GM03348 (cell line): Measurements from ENCODE around the gene RDH13.
"Not testable (repeated sequence)": the region's sequence is repeated elsewhere in the genome, so short reads cannot be mapped to it uniquely, and the experiment has no call there.

Experiments
- DNase-seq: peaks from one replicate; pipeline ENCODE4 v3.0.0; 2012; ENCODE audit warnings: low spot score

RDH13 gene

DNA sequence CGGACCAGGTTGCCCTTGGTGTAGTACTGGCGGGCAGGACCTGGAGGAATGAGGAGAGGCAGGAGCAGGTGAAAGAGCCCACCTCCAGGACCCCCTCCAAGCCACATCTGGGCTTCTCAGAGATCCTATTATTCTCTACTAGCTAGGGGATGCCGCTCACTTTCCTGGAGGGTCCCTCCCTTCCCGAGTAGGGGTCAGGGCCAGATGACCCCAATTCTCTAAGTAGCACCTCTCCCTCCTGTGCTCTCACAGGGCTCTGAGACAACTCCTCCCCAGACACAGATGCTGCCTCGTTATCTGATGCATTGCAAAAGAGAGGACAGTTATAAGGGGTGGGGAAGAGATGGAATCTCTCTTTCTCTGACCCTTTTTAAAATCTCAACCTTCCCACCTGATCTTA is 47.8 kb downstream of the RDH13 start:
- no peak for DNase-seq

DNA sequence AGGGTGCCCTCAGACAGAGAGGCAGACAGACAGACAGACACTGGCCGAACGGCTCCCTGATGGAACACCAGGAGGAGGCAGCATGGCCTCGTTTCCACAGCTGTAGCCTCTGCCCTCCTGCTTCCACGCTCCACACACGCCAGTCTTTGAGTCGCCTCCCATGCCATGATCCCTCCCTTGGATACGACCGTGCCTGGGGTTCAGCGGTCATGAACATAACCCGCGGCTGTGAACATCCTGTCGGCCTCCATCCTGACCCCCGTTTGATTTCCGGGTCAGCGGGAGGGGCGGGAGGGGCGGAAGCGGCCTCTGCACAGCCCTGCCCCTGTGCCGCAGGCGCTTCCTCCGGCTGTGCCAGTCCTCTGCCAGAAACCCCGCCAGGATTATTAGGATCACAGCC is 48.2 kb downstream of the RDH13 start:
- DNase-seq = no peak

DNA sequence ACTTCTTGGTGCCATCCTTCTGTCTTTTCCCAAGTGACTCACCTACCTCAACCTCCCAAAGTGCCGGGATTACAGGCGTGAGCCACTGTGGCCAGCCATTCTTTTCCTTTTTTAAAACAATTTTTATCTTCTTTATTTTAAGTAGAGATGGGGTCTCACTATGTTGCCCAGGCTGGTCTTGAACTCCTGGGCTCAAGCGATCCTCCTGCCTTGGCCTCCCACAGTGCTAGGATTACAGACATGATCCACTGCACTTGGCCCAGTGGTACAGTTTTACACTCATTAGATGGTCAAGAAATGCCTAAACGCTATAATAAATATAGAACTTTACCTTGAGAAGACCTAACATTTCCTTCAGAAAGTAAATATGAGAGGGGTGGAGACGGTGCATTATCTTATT is 49.4 kb downstream of the RDH13 start:
- no peak for DNase-seq

DNA sequence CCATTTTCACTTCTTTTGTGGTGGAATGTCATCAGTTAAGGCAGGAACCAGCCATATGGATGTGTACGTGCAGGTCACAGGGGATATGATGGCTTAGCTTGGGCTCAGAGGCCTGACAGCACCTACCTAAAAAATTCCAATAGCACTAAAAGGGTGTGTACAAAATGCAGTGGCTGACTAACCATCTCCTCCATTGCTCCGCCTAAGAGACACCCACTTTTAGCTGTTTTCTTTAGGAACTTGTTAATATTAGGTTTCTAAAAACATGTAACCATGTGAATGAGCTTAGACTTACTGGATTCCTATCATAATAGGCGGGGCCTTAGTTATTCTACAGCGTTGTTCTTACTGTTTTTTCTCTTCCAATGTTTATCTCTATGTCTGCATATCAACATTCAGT is 50.6 kb downstream of the RDH13 start:
- DNase-seq = no peak

DNA sequence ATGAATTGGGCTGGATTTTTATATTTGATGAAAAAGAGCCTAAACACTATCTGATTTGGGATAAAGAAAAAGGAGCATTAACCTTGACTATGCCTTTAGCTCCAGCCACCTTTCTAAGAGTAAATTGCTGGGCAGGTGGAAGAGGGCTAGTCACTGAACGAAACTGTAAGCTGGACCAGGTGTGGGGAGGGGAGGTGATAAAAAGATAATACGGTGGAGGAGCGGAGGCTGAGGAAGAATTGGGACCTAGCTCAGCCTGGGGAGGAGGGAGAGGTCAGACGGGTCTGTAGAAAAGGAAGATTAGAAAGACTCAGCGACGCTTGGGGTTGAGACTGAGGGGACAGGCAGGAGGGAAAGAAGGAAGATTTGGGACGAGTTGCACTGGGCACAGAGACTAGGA is 52.4 kb downstream of the RDH13 start:
- not testable (repeated sequence) for DNase-seq

DNA sequence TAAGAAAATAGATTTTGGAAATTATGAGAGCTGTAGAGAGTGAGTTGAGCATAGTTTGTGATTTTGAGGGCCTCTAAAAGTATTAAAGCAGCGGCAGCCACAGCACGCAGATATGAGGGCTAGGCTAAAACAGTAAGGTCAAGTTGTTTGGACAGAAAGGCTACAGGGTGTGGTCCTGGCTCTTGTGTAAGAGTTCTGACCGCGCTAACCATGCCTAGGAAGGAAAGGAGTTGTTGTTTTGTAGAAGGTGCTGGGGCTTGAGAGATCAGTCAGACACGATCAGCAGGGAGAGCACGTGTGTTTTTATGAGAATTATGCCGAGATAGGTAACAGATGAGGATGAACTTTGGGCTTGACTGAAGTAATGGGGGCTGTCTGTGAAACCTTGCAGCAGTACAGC is 54.2 kb downstream of the RDH13 start:
- not testable (repeated sequence) for DNase-seq

DNA sequence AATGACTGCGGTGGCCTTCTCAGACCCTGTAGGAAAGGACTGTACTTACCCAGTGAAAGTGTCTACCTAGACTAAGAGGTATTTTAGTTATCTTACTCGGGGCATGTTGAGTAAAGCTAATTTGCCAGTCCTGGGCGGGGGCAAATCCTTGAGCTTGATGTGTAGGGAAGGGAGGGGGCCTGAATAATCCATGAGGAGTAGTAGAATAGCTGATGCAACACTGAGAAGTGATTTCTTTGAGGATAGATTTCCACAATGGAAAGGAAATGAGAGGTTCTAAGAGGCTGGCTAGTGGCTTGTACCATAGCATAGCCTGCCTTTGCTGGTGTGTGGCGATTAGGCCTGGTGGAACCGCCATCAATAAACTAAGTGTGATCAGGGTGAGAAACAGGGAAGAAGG is 54.8 kb downstream of the RDH13 start:
- DNase-seq = not testable (repeated sequence)

DNA sequence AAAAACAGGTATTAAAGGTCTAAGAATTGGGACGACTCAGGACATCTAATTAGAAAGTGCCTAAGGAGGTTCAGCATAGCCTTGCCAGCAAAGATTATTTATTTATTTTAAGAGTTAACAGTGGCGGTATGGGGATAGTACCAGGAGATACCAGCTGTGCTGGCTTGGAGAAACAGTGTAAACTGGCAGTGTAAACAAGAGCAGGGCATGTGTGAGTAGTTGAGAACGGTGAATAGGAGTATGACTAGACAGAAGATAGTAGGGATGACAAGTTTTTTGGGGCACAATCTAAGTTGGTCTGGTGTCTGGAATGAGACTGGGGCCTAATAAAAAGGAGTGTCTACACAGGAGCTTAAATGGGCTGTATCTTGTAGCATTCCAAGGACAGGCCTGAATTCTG is 55.4 kb downstream of the RDH13 start:
- not testable (repeated sequence) for DNase-seq

DNA sequence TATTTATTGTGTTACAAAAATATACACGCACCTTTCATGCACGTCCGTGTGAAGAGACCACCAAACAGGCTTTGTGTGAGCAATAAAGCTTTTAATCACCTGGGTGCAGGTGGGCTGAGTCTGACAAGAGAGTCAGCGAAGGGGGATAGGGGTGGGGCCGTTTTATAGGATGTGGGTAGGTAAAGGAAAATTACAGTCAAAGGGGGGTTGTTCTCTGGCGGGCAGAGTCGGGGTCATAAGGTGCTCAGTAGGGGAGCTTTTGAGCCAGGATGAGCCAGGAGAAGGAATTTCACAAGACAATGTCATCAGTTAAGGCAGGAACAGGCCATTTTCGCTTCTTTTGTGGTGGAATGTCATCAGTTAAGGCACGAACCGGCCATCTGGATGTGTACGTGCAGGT is 56.2 kb downstream of the RDH13 start:
- not testable (repeated sequence) for DNase-seq

DNA sequence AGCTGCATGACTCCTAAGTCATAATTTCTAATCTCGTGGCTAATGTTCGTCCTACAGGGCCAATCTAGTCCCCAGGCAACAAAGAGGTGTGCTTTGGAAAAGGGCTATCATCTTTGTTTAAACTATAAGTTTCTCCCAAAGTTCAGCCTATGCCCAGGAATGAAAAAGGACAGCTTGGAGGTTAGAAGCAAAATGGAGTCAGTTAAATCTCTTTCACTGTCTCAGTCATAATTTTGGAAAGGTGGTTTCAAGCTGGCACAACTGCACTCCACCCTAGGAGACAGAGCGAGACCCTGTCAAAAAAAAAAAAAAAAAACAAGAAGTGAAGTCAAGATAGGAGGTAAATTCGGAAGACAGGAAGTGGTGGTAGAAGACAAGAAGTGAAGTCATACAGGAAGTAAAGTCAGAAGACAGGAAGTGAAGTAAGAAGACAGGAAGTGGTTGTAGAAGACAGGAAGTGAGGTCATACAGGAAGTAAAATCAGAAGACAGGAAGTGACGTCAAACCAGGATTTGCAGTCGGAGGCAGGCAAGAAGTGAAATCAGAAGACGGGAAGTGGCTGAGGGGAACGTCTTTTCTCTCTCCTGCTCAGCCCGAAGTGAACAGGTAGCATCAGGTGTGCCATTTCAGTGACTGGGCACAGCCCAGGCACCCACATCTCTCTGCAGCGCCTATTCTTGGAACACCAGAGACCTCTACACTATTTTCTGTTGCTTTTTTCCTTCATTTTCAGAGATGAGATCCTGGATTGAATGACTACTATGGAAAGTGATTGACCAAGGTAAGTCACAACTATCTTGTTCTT is 57.1 kb downstream of the RDH13 start:
- no peak for DNase-seq

DNA sequence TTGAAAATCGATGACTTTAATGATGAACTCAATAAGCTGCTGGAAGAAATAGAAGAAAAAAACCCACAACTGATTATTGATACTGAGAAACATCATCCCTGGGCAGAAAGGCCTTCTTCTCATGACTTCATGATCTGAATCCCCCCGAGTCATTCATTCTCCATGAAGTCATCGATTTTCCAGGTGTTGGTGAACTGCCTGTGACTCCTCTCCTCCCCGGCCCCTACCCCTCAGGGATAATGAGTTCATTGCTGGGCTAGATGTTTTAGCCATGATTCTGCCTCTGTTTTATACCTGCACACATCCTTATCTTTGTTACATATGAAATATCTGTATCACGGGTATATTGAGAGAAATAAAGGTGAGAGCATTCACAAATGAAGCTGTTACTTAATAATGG is 62.2 kb downstream of the RDH13 start:
- no peak for DNase-seq

DNA sequence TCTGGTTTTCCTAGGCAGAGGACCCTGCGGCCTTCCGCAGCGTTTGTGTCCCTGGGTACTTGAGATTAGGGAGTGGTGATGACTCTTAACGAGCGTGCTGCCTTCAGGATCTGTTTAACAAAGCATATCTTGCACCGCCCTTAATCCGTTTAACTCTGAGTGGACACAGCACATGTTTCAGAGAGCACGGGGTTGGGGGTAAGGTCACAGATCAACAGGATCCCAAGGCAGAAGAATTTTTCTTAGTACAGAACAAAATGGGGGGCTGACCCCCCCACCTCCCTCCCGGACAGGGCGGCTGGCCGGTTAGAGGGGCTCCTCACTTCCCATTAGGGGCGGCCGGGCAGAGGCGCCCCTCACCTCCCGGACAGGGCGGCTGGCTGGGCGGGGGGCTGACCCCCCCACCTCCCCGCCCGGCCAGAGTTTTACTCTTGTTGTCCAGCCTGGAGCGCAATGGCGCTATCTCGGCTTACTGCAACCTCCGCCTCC is 64.2 kb downstream of the RDH13 start:
- not testable (repeated sequence) for DNase-seq

DNA sequence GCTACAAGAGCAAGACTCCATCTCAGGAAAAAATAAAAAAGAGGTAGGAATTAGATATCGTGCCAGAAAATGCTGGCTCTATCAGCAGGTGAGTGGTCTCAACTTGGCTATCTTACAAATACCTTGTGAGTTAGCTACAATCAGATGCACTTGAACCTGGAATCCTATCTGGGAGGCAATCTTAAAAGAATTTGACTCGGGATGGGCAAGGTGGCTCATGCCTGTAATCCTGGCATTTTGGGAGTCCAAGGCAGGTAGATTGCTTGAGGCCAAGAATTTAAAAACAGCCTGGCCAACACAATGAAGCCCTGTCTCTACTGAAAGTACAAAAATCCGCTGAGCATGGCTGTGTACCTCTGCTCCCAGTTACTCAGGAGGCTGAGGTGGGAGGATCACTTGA is 67.4 kb downstream of the RDH13 start:
- DNase-seq = no peak
